IMR-90 (cell line): Measurements from ENCODE around the gene TPPP. TPM values are rescaled to one million over a fixed set of nuclear protein-coding genes. Genes with fewer than 3 reads are reported as not detected.

ENCODE experiments used
- ATAC-seq: fragments of 200-7000 bp; cut with Tn5 transposase; 2 replicates; pipeline ENCODE4 v1.9.1; 2020; ENCODE audit warnings: low read depth, mild to moderate bottlenecking, moderate library complexity
- BruUV-seq: library from RNA; stranded (reverse); fragments of 400-500 nt; replicated peaks from 2 replicates; lab custom pipeline; 2021; lab: Mats Ljungman, UMichigan
- CTCF ChIA-PET: fragments of 300-600 bp; formaldehyde crosslinking; extraction: SDS; loops from one replicate; lab custom pipeline; 2021; ENCODE audit warnings: antibody characterized with exemption; lab: Yijun Ruan, JAX
- POLR2A ChIA-PET: fragments of 300-600 bp; sonication (Branson Sonifier 250); formaldehyde crosslinking; loops from one replicate; lab custom pipeline; 2022; ENCODE audit warnings: antibody characterized with exemption; ENCODE audit not compliant: unreplicated experiment; lab: Charles Lee
- DNase-seq: peaks from one replicate; pipeline ENCODE4 v3.0.0; 2013
- H2AFZ ChIP-seq: replicated peaks from 2 replicates; pipeline ENCODE3; 2013; ENCODE audit warnings: low read length, mild to moderate bottlenecking; ENCODE audit not compliant: poor library complexity
- H2AK5ac ChIP-seq: 2 replicates; pipeline ENCODE4 v1.6.1; 2013; ENCODE audit warnings: low read depth, low read length, inconsistent platforms
- H2AK9ac ChIP-seq: replicated peaks from 2 replicates; pipeline ENCODE3; 2013; ENCODE audit warnings: mild to moderate bottlenecking, low read depth, low read length, moderate library complexity; ENCODE audit not compliant: poor library complexity
- H2BK120ac ChIP-seq: 2 replicates; pipeline ENCODE4 v1.6.1; 2013; ENCODE audit warnings: low read depth, low read length, inconsistent platforms
- H2BK15ac ChIP-seq: 3 replicates; pipeline ENCODE4 v1.6.1; 2013; ENCODE audit warnings: low read depth, low read length, inconsistent platforms
- H2BK20ac ChIP-seq: 2 replicates; pipeline ENCODE4 v1.6.1; 2013; ENCODE audit warnings: low read depth, mild to moderate bottlenecking, inconsistent platforms, low read length, moderate library complexity
- H2BK5ac ChIP-seq: 2 replicates; pipeline ENCODE4 v1.6.1; 2013; ENCODE audit warnings: mild to moderate bottlenecking, low read depth, low read length, inconsistent platforms; ENCODE audit not compliant: poor library complexity, severe bottlenecking
- H3K14ac ChIP-seq: replicated peaks from 2 replicates; pipeline ENCODE4 v1.6.1; 2013; ENCODE audit warnings: low read depth, low read length, inconsistent platforms
- H3K18ac ChIP-seq: 2 replicates; pipeline ENCODE4 v1.6.1; 2013; ENCODE audit warnings: low read depth, low read length, control low read depth
- H3K23ac ChIP-seq: 2 replicates; pipeline ENCODE4 v1.6.1; 2013; ENCODE audit warnings: low read depth, low read length, inconsistent platforms
- H3K27ac ChIP-seq: 2 replicates; pipeline ENCODE4 v1.5.1; 2013; ENCODE audit warnings: mild to moderate bottlenecking, control low read depth, low read length; ENCODE audit not compliant: insufficient read depth
- H3K27me3 ChIP-seq: 2 replicates; pipeline ENCODE4 v1.6.1; 2013; ENCODE audit warnings: low read length; ENCODE audit not compliant: control insufficient read depth, insufficient read depth
- H3K36me3 ChIP-seq: 2 replicates; pipeline ENCODE4 v1.6.1; 2013; ENCODE audit warnings: low read length, mixed read lengths; ENCODE audit not compliant: control insufficient read depth, insufficient read depth
- H3K4ac ChIP-seq: 2 replicates; pipeline ENCODE4 v1.6.1; 2013; ENCODE audit warnings: low read depth, low read length, inconsistent platforms
- H3K4me1 ChIP-seq: 2 replicates; pipeline ENCODE4 v1.6.1; 2013; ENCODE audit warnings: low read length, mixed read lengths; ENCODE audit not compliant: control insufficient read depth, insufficient read depth
- H3K4me2 ChIP-seq: 2 replicates; pipeline ENCODE4 v1.6.1; 2013; ENCODE audit warnings: low read depth, mild to moderate bottlenecking, control low read depth, low read length, moderate library complexity
- H3K4me3 ChIP-seq: 2 replicates; pipeline ENCODE4 v1.5.1; 2013; ENCODE audit warnings: low read depth, mild to moderate bottlenecking, control low read depth, low read length, moderate library complexity; ENCODE audit not compliant: insufficient read depth
- H3K56ac ChIP-seq: 2 replicates; pipeline ENCODE4 v1.6.1; 2013; ENCODE audit warnings: low read length, inconsistent platforms; ENCODE audit not compliant: insufficient read depth; ENCODE audit errors: extremely low read depth
- H3K79me1 ChIP-seq, 2 experiments: 2 replicates each; pipeline ENCODE4 v1.6.1; 2013; ENCODE audit warnings: low read length in 2 of 2, inconsistent platforms in 1 of 2, low read depth in 1 of 2
- H3K9ac ChIP-seq: 2 replicates; pipeline ENCODE4 v1.6.1; 2013; ENCODE audit warnings: low read depth, low read length, control low read depth
- H3K9me1 ChIP-seq: 2 replicates; pipeline ENCODE4 v1.6.1; 2013; ENCODE audit warnings: low read length, inconsistent platforms; ENCODE audit not compliant: insufficient read depth
- H3K9me3 ChIP-seq: 2 replicates; pipeline ENCODE4 v1.6.1; 2013; ENCODE audit warnings: low read length; ENCODE audit not compliant: control insufficient read depth, insufficient read depth
- H4K20me1 ChIP-seq: 2 replicates; pipeline ENCODE4 v1.6.1; 2013; ENCODE audit warnings: low read length, inconsistent platforms; ENCODE audit not compliant: insufficient read depth
- H4K5ac ChIP-seq: 2 replicates; pipeline ENCODE4 v1.6.1; 2013; ENCODE audit warnings: mild to moderate bottlenecking, low read depth, low read length, control low read depth
- H4K8ac ChIP-seq, 2 experiments: 2 replicates each; pipeline ENCODE4 v1.6.1; 2013; ENCODE audit warnings: low read depth in 2 of 2, low read length in 2 of 2, control low read depth in 1 of 2, inconsistent platforms in 1 of 2
- H4K91ac ChIP-seq: 2 replicates; pipeline ENCODE4 v1.6.1; 2013; ENCODE audit warnings: low read depth, low read length, inconsistent platforms; ENCODE audit not compliant: insufficient read depth
- BHLHE40 ChIP-seq: fragments of 150-350 bp; IDR thresholded peaks from 2 replicates; pipeline ENCODE4 v1.6.1; 2016; ENCODE audit warnings: mild to moderate bottlenecking, low read depth, low read length
- CHD1 ChIP-seq: IDR thresholded peaks from 2 replicates; pipeline ENCODE4 v1.6.1; 2012; ENCODE audit warnings: low read depth, low read length, improper control_type of control experiment
- CTCF ChIP-seq: conservative IDR thresholded peaks from 2 replicates; pipeline ENCODE4 v1.5.1; 2012; ENCODE audit warnings: mild to moderate bottlenecking, low read depth, low read length, improper control_type of control experiment
- ELK1 ChIP-seq: fragments of 150-350 bp; IDR thresholded peaks from 2 replicates; pipeline ENCODE4 v1.6.1; 2016; ENCODE audit warnings: low read depth, mild to moderate bottlenecking, low read length, moderate library complexity, borderline replicate concordance
- FOS ChIP-seq: fragments of 150-350 bp; IDR thresholded peaks from 2 replicates; pipeline ENCODE4 v1.6.1; 2016; ENCODE audit warnings: low read depth, low read length
- MAFK ChIP-seq: IDR thresholded peaks from 2 replicates; pipeline ENCODE4 v1.6.1; 2012; ENCODE audit warnings: low read depth, low read length, improper control_type of control experiment
- POLR2A ChIP-seq: IDR thresholded peaks from 2 replicates; pipeline ENCODE4 v1.6.1; 2012; ENCODE audit warnings: mild to moderate bottlenecking, low read depth, low read length
- RAD21 ChIP-seq: IDR thresholded peaks from 2 replicates; pipeline ENCODE4 v1.6.1; 2012; ENCODE audit warnings: low read length, improper control_type of control experiment
- RCOR1 ChIP-seq: IDR thresholded peaks from 2 replicates; pipeline ENCODE4 v1.6.1; 2012; ENCODE audit warnings: mild to moderate bottlenecking, low read length, improper control_type of control experiment; ENCODE audit not compliant: insufficient replicate concordance
- RFX5 ChIP-seq: IDR thresholded peaks from 2 replicates; pipeline ENCODE4 v1.8.0; 2012; ENCODE audit warnings: low read depth, mild to moderate bottlenecking, low read length, moderate library complexity
- SMC3 ChIP-seq: fragments of 150-350 bp; IDR thresholded peaks from 2 replicates; pipeline ENCODE4 v1.6.1; 2016; ENCODE audit warnings: low read depth, mild to moderate bottlenecking, antibody characterized with exemption, low read length, moderate library complexity
- USF2 ChIP-seq: fragments of 150-350 bp; IDR thresholded peaks from 2 replicates; pipeline ENCODE4 v1.6.1; 2017; ENCODE audit warnings: mild to moderate bottlenecking, antibody characterized with exemption, low read length, low read depth
- WGBS, 2 experiments: methylation state at CpG; one replicate each; pipeline versions ENCODE4 v1.1.5 to v1.1.7; 2013; ENCODE audit warnings: missing lambda C conversion rate in 2 of 2; ENCODE audit not compliant: insufficient read length in 1 of 2; ENCODE audit errors: extremely low coverage in 2 of 2; 5-methylcytosine and 5-hydroxymethylcytosine counted together
- dilution Hi-C: fragments of 300-500 bp; cut with HindIII; formaldehyde crosslinking; loops from one replicate; pipeline ENCODE4 v1.14.3; 2018; ENCODE audit warnings: low sequenced_read_pairs; ENCODE audit not compliant: unreplicated experiment
- in situ Hi-C: fragments of 300-500 bp; cut with MboI; formaldehyde crosslinking; loops from 3 replicates; pipeline ENCODE4 v1.14.3; 2019; ENCODE audit warnings: low sequenced_read_pairs, inconsistent platforms, mixed read lengths
- intact Hi-C: fragments of 100-400 bp; cut with micrococcal nuclease; formaldehyde crosslinking; loops from 2 replicates; pipeline ENCODE4 v1.10.0; 2022
- polyA plus RNA-seq, 3 experiments: library from polyadenylated mRNA; depleted of rRNA; stranded (reverse); fragments of >200 nt; gene quantifications; 2 replicates each; pipeline ENCODE4 v1.2.3, GENCODE V29; 2012; ENCODE audit warnings: low replicate concordance in 1 of 3
- total RNA-seq: library from RNA; depleted of rRNA; stranded (reverse); fragments of >200 nt; gene quantifications from 2 replicates; pipeline ENCODE4 v1.2.3, GENCODE V29; 2012

Gene TPPP
- total and polyA plus RNA-seq, 2 of the 4 experiments (the other 2 are of a cell fraction): under 0.01 to 0.07 TPM

- in situ Hi-C loops: no loop called here
- POLR2A ChIA-PET: no interaction called here
- H3K4ac ChIP-seq: no peak overlapping the region
Measured at GRCh38 chr5:643351-643801, 49.8 kb downstream of the TPPP start.

More at GRCh38 chr5:643351-643801, 49.8 kb downstream of the TPPP start:
- no peak overlapping the region for H4K5ac ChIP-seq
- TF ChIP-seq CTCF: no peak
- TF ChIP-seq SMC3: no peak
- TF ChIP-seq MAFK: no peak
- no peak for TF ChIP-seq ELK1
- no peak for TF ChIP-seq RAD21
- no peak for TF ChIP-seq FOS
- TF ChIP-seq RFX5: no peak
- TF ChIP-seq BHLHE40: no peak
- TF ChIP-seq RCOR1: no peak
- TF ChIP-seq POLR2A: no peak
- TF ChIP-seq CHD1: no peak
- TF ChIP-seq USF2: no peak
- H3K23ac ChIP-seq: no peak overlapping the region
- H3K9me3 ChIP-seq: no peaks in the 10 kb centered on the region
- H2AK5ac ChIP-seq: no peak overlapping the region
- H4K91ac ChIP-seq: no peak overlapping the region
- H4K8ac ChIP-seq: no peak overlapping the region
- 99% methylated on average over 13 of the region's 21 CpGs; no CpG with 5 or more reads in 1 of the 2 experiments for WGBS, 2 experiments
- CTCF ChIA-PET: no interaction called here
- no peak overlapping the region for H2AK9ac ChIP-seq
- H2BK20ac ChIP-seq: no peak overlapping the region
- no peaks in the 10 kb centered on the region for H4K20me1 ChIP-seq
- H3K4me1 ChIP-seq: no peaks in the 10 kb centered on the region
- no peak overlapping the region for H2BK5ac ChIP-seq
- H2BK15ac ChIP-seq: no peak overlapping the region
- H3K27me3 ChIP-seq: no peaks in the 10 kb centered on the region
- H2BK120ac ChIP-seq: no peak overlapping the region
- ATAC-seq (no peak), DNase-seq (no peak)
- no peak overlapping the region for H3K18ac ChIP-seq
- no TSS peak for BruUV-seq
- no peak overlapping the region for H3K27ac ChIP-seq
- H2AFZ ChIP-seq: no peak overlapping the region
- H3K79me1 ChIP-seq: no peaks in the 10 kb centered on the region; a peak in 1 of 4 replicates
- peaks cover 18% of the 10 kb centered on the region for H3K36me3 ChIP-seq
- H3K4me2 ChIP-seq: no peak overlapping the region
- H3K9me1 ChIP-seq: 0 out of 2 replicates have a peak, but pooled peaks cover 3% of the 10 kb centered on the region
- H3K9ac ChIP-seq: no peak overlapping the region
- intact Hi-C loops: no loop called here
- H3K14ac ChIP-seq: no peak overlapping the region
- dilution Hi-C loops: no loop called here
- no peak overlapping the region for H3K56ac ChIP-seq
- H3K4me3 ChIP-seq: no peak overlapping the region
